HepG2 (cell line): ENCODE data around the gene CENPL. TPM values are rescaled to one million over a fixed set of nuclear protein-coding genes. Genes with fewer than 3 reads are reported as not detected.

Experiments
- GLI4 ChIP-seq: sonication (generic); formaldehyde crosslinking; IDR thresholded peaks from 2 replicates; pipeline ENCODE4 v1.5.1; 2020; ENCODE audit warnings: missing genetic modification reagents, mild to moderate bottlenecking, moderate library complexity, borderline replicate concordance
- HIVEP1 ChIP-seq: sonication (generic); formaldehyde crosslinking; IDR thresholded peaks from 2 replicates; pipeline ENCODE4 v1.4.0; 2020; ENCODE audit warnings: mild to moderate bottlenecking, missing genetic modification reagents
- HMG20B ChIP-seq: conservative IDR thresholded peaks from 2 replicates; pipeline ENCODE4 v1.6.1; 2016; ENCODE audit warnings: missing genetic modification reagents, missing compliant biosample characterization
- IRF9 ChIP-seq: sonication (generic); formaldehyde crosslinking; IDR thresholded peaks from 2 replicates; pipeline ENCODE4 v1.8.0; 2022; ENCODE audit warnings: missing genetic modification reagents, mild to moderate bottlenecking, borderline replicate concordance
- JARID2 ChIP-seq: sonication (generic); formaldehyde crosslinking; IDR thresholded peaks from 2 replicates; pipeline ENCODE4 v1.8.1; 2023; ENCODE audit warnings: missing genetic modification reagents, inconsistent platforms; ENCODE audit not compliant: insufficient replicate concordance
- MAX ChIP-seq: IDR thresholded peaks from 2 replicates; pipeline ENCODE4 v1.6.1; 2012; ENCODE audit warnings: inconsistent platforms
- NFE2 ChIP-seq: sonication (generic); formaldehyde crosslinking; IDR thresholded peaks from 2 replicates; pipeline ENCODE4 v1.4.0; 2020; ENCODE audit warnings: missing genetic modification reagents
- NR2C2 ChIP-seq: sonication (generic); formaldehyde crosslinking; IDR thresholded peaks from 2 replicates; pipeline ENCODE4 v1.4.0; 2020; ENCODE audit warnings: missing genetic modification reagents, mild to moderate bottlenecking, moderate library complexity, borderline replicate concordance
- PHB2 ChIP-seq: fragments of 450-650 bp; IDR thresholded peaks from 2 replicates; pipeline ENCODE4 v1.6.1; 2018; ENCODE audit not compliant: partially characterized antibody
- SMAD3 ChIP-seq: sonication (generic); formaldehyde crosslinking; IDR thresholded peaks from 2 replicates; pipeline ENCODE4 v1.4.0; 2020; ENCODE audit warnings: missing genetic modification reagents
- TAF1 ChIP-seq: sonication (generic); formaldehyde crosslinking; IDR thresholded peaks from 2 replicates; pipeline ENCODE4 v1.4.0; 2020; ENCODE audit warnings: missing genetic modification reagents
- TEF ChIP-seq: sonication (generic); formaldehyde crosslinking; IDR thresholded peaks from 2 replicates; pipeline ENCODE4 v1.5.0; 2020; ENCODE audit warnings: missing genetic modification reagents
- ZNF101 ChIP-seq: sonication (generic); formaldehyde crosslinking; IDR thresholded peaks from 2 replicates; pipeline ENCODE4 v1.4.0; 2020; ENCODE audit warnings: mild to moderate bottlenecking, low read depth, missing genetic modification reagents, borderline replicate concordance
- ZNF138 ChIP-seq: sonication (generic); formaldehyde crosslinking; IDR thresholded peaks from 2 replicates; pipeline ENCODE4 v1.5.0; 2020; ENCODE audit warnings: mild to moderate bottlenecking, low read depth, missing genetic modification reagents
- ZNF24 ChIP-seq: fragments of 450-650 bp; IDR thresholded peaks from 2 replicates; pipeline ENCODE4 v1.6.1; 2017; ENCODE audit warnings: antibody characterized with exemption, mild to moderate bottlenecking
- ZNF251 ChIP-seq: sonication (generic); formaldehyde crosslinking; IDR thresholded peaks from 2 replicates; pipeline ENCODE4 v1.9.0; 2021; ENCODE audit warnings: mild to moderate bottlenecking, missing genetic modification reagents
- ZNF326 ChIP-seq: sonication (generic); formaldehyde crosslinking; IDR thresholded peaks from 2 replicates; pipeline ENCODE4 v1.4.0; 2020; ENCODE audit warnings: missing genetic modification reagents, borderline replicate concordance
- ZNF362 ChIP-seq: sonication (generic); formaldehyde crosslinking; IDR thresholded peaks from 2 replicates; pipeline ENCODE4 v1.4.0; 2020; ENCODE audit warnings: missing genetic modification reagents, mild to moderate bottlenecking, borderline replicate concordance
- ZNF431 ChIP-seq: sonication (generic); formaldehyde crosslinking; IDR thresholded peaks from 2 replicates; pipeline ENCODE4 v1.9.0; 2022; ENCODE audit warnings: missing genetic modification reagents, low read depth, mild to moderate bottlenecking, borderline replicate concordance
- ZNF446 ChIP-seq: sonication (generic); formaldehyde crosslinking; IDR thresholded peaks from 2 replicates; pipeline ENCODE4 v1.5.0; 2020; ENCODE audit warnings: mild to moderate bottlenecking, missing genetic modification reagents
- ZNF556 ChIP-seq: sonication (generic); formaldehyde crosslinking; IDR thresholded peaks from 2 replicates; pipeline ENCODE4 v1.4.0; 2020; ENCODE audit warnings: mild to moderate bottlenecking, missing genetic modification reagents, borderline replicate concordance
- ZNF740 ChIP-seq: sonication (generic); formaldehyde crosslinking; IDR thresholded peaks from 2 replicates; pipeline ENCODE4 v1.4.0; 2020; ENCODE audit warnings: missing genetic modification reagents
- ZNF792 ChIP-seq: IDR thresholded peaks from 2 replicates; pipeline ENCODE4 v1.6.1; 2016
- ZNF850 ChIP-seq: sonication (generic); formaldehyde crosslinking; conservative IDR thresholded peaks from 2 replicates; pipeline ENCODE4 v1.9.0; 2021; ENCODE audit warnings: mild to moderate bottlenecking, missing genetic modification reagents
- ZSCAN25 ChIP-seq: sonication (generic); formaldehyde crosslinking; IDR thresholded peaks from 2 replicates; pipeline ENCODE4 v1.8.0; 2022; ENCODE audit warnings: mild to moderate bottlenecking, missing genetic modification reagents
- ZUFSP ChIP-seq: sonication (generic); formaldehyde crosslinking; IDR thresholded peaks from 2 replicates; pipeline ENCODE4 v1.9.0; 2021; ENCODE audit warnings: missing genetic modification reagents, mild to moderate bottlenecking, borderline replicate concordance
- polyA plus RNA-seq, 8 experiments: library from polyadenylated mRNA; depleted of rRNA in 3 of 8; stranded (reverse) in 7 of 8; unstranded in 1 of 8; fragments of >200 nt; fragmentation: Illumina TruSeq in 4 of 8; extraction: Trizol in 4 of 8; gene quantifications; 2 replicates each; pipeline versions ENCODE4 v1.2.1 to v1.2.3, GENCODE V29; 2011 to 2016; ENCODE audit warnings: low read depth in 4 of 8, missing spikeins in 1 of 8, mixed read lengths in 1 of 8; ENCODE audit not compliant: insufficient read depth in 1 of 8
- total RNA-seq, 5 experiments: library from RNA; depleted of rRNA; stranded (reverse); fragments of >200 nt; fragmentation: Illumina TruSeq; extraction: Trizol; gene quantifications; 2 replicates each; pipeline ENCODE4 v1.2.3, GENCODE V29; 2016; ENCODE audit warnings: low read depth in 1 of 5

CENPL gene
- total and polyA plus RNA-seq, 2 of the 13 experiments (the other 11 are each of a cell fraction or from before 2014, with no cell fraction given) = 4.4 to 14.2 TPM

- TF ChIP-seq ZUFSP (CRISPR knock-in tag) (no peak), ZNF251 (CRISPR knock-in tag) (no peak), NR2C2 (CRISPR knock-in tag) (peak; percentile 99), NFE2 (no peak), ZNF740 (no peak), JARID2 (CRISPR knock-in tag) (no peak), HIVEP1 (no peak), ZNF24 (no peak), HMG20B (no peak), PHB2 (no peak), ZNF850 (CRISPR knock-in tag) (no peak), GLI4 (CRISPR knock-in tag) (no peak), ZNF431 (CRISPR knock-in tag) (no peak), ZNF326 (CRISPR knock-in tag) (no peak), TAF1 (CRISPR knock-in tag) (no peak), ZNF101 (CRISPR knock-in tag) (no peak), TEF (no peak), ZNF556 (no peak), ZSCAN25 (CRISPR knock-in tag) (0 out of 2 replicates have a peak, but pooled peaks have one; percentile 62), SMAD3 (CRISPR knock-in tag) (no peak), ZNF138 (CRISPR knock-in tag) (no peak), ZNF362 (no peak), IRF9 (CRISPR knock-in tag) (no peak; the same call in 1 of the 2 replicates), MAX (peak; percentile 9; the same call in 1 of the 2 replicates), ZNF792 (CRISPR knock-in tag) (peak; percentile 59), ZNF446 (0 out of 2 replicates have a peak, but pooled peaks have one; percentile 34)
Measured at GRCh38 chr1:173868266-173869020, 43.8 kb upstream of the CENPL start, which contains the start of gene ZBTB37 (continued).
